Nephron progenitor cell (in vitro differentiated cells): Measurements from ENCODE around the gene SPRY1.

Experiments used
- DNase-seq: peaks from one replicate; pipeline ENCODE4 v3.0.0; 2021
- H3K27ac Mint-ChIP-seq: 2 replicates; pipeline ENCODE4 v1.8.0; 2021; ENCODE audit warnings: mild to moderate bottlenecking, moderate library complexity, mixed read lengths
- H3K27me3 Mint-ChIP-seq: 2 replicates; pipeline ENCODE4 v1.8.0; 2021; ENCODE audit warnings: mild to moderate bottlenecking, low read depth, mixed read lengths; ENCODE audit not compliant: poor library complexity
- H3K36me3 Mint-ChIP-seq: 2 replicates; pipeline ENCODE4 v1.8.0; 2021; ENCODE audit warnings: low read depth, mixed read lengths
- H3K4me1 Mint-ChIP-seq: 2 replicates; pipeline ENCODE4 v1.8.0; 2021; ENCODE audit warnings: mixed read lengths
- H3K4me3 Mint-ChIP-seq: 2 replicates; pipeline ENCODE4 v1.8.0; 2021; ENCODE audit warnings: mild to moderate bottlenecking, moderate library complexity, mixed read lengths
- H3K9me3 Mint-ChIP-seq: 2 replicates; pipeline ENCODE4 v1.8.0; 2021; ENCODE audit warnings: mild to moderate bottlenecking, moderate library complexity, mixed read lengths
- TF ChIP-seq, protein P1 (sequence below): fragments of 200-600 bp; sonication (generic); IDR thresholded peaks from 2 replicates; pipeline ENCODE4 v1.5.0; 2021; ENCODE audit warnings: antibody characterized with exemption

Gene SPRY1

DNA sequence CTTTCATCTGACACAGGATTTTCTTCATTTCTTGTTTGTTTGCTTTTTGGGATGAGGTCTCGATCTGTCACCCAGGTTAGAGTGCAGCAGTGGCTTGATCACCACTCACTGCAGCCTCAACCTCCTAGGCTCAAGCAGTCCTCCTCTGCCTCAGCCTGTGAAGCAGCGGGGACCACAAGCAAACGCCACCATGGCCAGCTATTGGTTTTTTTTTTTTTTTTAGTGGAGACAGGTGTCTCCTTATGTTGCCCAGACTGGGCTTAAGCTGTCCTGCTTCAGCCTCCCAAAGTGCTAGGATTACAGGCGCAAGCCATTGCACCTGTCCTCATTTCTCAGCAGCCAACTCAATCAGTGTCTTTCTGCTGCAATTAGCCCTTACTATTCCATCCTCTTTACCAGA, 10.3 kb downstream of the SPRY1 start:
- TF ChIP-seq, protein P1, sequence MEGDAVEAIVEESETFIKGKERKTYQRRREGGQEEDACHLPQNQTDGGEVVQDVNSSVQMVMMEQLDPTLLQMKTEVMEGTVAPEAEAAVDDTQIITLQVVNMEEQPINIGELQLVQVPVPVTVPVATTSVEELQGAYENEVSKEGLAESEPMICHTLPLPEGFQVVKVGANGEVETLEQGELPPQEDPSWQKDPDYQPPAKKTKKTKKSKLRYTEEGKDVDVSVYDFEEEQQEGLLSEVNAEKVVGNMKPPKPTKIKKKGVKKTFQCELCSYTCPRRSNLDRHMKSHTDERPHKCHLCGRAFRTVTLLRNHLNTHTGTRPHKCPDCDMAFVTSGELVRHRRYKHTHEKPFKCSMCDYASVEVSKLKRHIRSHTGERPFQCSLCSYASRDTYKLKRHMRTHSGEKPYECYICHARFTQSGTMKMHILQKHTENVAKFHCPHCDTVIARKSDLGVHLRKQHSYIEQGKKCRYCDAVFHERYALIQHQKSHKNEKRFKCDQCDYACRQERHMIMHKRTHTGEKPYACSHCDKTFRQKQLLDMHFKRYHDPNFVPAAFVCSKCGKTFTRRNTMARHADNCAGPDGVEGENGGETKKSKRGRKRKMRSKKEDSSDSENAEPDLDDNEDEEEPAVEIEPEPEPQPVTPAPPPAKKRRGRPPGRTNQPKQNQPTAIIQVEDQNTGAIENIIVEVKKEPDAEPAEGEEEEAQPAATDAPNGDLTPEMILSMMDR = no peak
- Mint-ChIP-seq H3K27me3 (no peaks in the 10 kb centered on the region), H3K4me1 (peaks cover 57% of the 10 kb centered on the region), H3K27ac (peak overlapping the region; percentile 76), H3K9me3 (no peaks in the 10 kb centered on the region), H3K36me3 (peaks cover 32% of the 10 kb centered on the region), H3K4me3 (peak overlapping the region; percentile 39)
- no peak for DNase-seq

DNA sequence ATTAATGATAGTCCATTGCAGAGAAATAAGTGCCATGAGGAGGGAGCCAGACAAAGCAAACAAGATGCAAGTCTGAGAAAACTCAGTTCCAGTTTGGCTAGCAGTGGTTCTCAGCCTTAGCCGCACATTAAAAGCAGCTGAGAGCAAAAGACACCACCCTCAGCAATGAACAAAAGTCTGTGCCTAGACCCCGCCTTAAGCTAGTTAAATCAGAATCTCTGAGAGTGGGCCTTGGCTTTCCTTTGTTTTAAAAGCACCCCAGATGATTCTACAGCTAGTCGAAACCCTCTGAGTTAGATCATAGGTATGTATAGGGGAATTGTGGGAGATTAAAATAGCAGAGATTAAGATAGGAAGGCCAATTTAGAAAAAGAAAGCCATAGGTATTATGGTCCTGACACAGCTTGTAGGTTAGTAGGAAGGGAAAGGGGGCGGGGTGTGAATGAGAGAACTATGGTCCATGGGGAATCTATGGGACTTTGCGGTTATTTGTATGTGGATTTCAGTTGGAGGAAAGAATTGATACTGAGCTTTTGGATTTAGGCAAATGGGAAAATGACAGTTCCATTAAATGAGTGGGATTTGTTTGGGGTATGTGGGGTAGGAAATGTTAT, 12.0 kb downstream of the SPRY1 start:
- H3K4me3 Mint-ChIP-seq = no peak overlapping the region
- TF ChIP-seq, protein P1 = no peak
- H3K36me3 Mint-ChIP-seq = peaks cover 26% of the 10 kb centered on the region
- no peaks in the 10 kb centered on the region for H3K9me3 Mint-ChIP-seq
- no peak for DNase-seq
- H3K4me1 Mint-ChIP-seq = peaks cover 57% of the 10 kb centered on the region
- H3K27me3 Mint-ChIP-seq = no peaks in the 10 kb centered on the region
- H3K27ac Mint-ChIP-seq = no peak overlapping the region

DNA sequence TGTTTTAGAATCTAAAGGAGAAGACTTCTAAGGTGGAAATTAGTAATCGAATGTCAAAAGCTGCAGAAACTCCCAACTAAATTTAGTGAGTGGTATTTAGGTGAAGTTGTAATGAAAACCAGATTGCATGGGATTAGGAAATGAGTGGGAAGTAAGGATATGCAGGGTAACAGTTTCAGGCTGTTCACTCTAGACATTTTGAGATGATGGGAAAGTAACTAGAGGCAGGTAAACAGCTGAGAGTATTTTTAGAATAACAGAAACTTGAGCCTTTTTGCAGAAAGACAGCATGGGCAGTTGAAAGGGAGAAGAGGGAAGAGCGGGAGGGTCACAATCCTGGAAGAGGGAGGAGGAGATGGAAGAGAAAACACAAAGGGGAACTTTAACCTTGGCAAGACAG, 12.7 kb downstream of the SPRY1 start:
- peaks cover 19% of the 10 kb centered on the region for H3K36me3 Mint-ChIP-seq
- H3K4me3 Mint-ChIP-seq = no peak overlapping the region
- H3K4me1 Mint-ChIP-seq = peaks cover 55% of the 10 kb centered on the region
- no peak for DNase-seq
- no peaks in the 10 kb centered on the region for H3K27me3 Mint-ChIP-seq
- no peaks in the 10 kb centered on the region for H3K9me3 Mint-ChIP-seq
- H3K27ac Mint-ChIP-seq = no peak overlapping the region
- TF ChIP-seq, protein P1 = no peak

DNA sequence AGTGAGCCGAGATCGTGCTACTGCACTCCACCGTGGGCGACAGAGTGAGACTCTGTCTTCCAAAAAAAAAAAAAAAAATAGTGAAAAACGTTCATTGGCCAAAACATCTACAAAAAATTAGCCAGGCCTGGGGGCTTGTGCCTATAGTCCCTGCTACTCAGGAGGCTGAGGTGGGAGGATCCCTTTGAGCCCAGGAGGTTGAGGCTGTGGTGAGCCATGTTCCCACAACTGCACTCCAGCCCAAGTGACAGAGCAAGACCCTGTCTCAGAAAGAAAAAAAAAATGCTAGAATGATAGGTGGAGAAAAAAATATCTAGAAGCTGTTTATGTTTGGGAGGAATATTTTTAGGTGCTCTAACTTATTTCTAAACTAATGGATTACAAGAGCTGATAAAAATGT, 14.9 kb downstream of the SPRY1 start:
- Mint-ChIP-seq H3K36me3 (peaks cover 12% of the 10 kb centered on the region), H3K27ac (peak overlapping the region; percentile 91), H3K4me1 (peaks cover 51% of the 10 kb centered on the region), H3K27me3 (no peaks in the 10 kb centered on the region), H3K4me3 (no peak overlapping the region), H3K9me3 (no peaks in the 10 kb centered on the region)
- no peak for DNase-seq
- TF ChIP-seq, protein P1 = no peak

DNA sequence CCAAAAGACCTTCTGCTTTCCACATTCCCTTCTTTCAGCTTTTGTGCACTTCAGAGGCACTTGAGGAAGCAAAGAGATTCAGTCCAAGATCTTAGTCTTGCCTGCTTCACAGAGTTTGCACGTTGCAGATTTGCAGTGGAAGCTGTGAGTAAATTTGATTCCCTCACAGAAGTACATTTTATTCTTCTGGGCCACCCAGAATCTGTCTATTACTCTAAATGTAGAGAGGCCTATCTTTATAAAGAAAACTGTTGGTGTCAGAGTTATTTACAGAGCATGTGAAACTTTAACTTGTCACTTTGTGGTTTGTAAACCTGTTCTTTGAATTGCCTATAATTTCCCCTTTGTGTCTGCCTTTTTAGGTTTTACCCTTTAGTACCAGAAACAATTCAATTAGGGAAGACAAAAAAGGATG, 15.5 kb downstream of the SPRY1 start:
- no peak for DNase-seq
- Mint-ChIP-seq H3K4me3 (peak overlapping the region; percentile 19), H3K27ac (peak overlapping the region; percentile 91), H3K27me3 (no peaks in the 10 kb centered on the region), H3K4me1 (peaks cover 52% of the 10 kb centered on the region), H3K9me3 (no peaks in the 10 kb centered on the region), H3K36me3 (peaks cover 9% of the 10 kb centered on the region)
- TF ChIP-seq, protein P1 = no peak
